Amniotic stem cell (primary cell): ENCODE data around the gene FHL3.

ENCODE experiments used
- DNase-seq: peaks from one replicate; lab custom pipeline; 2025; lab: John Stamatoyannopoulos, UW

Gene FHL3, protein sequence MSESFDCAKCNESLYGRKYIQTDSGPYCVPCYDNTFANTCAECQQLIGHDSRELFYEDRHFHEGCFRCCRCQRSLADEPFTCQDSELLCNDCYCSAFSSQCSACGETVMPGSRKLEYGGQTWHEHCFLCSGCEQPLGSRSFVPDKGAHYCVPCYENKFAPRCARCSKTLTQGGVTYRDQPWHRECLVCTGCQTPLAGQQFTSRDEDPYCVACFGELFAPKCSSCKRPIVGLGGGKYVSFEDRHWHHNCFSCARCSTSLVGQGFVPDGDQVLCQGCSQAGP

DNA sequence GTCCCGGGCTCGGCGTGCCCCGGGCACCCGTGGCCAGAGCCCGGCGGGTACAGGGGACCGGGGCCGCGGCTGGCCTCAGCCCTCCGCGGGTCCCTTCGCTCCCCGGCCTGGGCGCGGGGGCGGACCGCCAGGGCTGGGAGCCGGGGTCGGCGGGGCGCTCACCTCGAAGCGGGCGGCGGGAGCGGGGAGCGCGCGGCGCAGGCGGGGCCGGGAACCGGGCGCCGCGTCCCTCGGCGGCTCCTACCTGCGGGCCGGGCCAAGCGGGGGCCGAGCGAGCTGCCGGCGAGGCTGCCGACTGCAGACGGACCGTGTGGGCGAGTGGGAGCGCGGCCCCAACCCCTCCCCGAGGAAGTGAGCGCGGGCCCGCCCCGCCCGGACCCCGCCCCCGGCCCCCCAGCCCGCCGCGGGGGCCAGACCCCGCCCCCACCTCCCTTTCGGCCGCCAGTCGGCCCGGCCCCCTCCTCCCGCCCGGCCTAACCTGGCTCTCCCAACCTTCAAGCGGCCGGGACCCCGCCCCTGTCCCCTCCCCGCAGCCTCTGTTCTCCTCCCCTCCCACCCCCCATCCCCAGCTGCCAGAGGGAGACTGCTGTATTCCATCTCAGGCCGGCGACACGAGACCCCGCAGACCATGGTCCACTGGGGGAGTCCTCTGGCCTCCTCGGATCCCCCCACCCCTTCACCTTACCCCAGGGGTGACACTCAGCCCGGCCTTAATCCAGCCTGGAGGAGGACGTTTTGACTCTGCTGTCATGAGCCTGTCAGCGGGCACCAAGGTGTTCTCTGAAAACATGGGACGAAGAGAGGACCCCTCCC, at the start of gene FHL3:
Gene FHL3, minus strand, starts transcription at position 320 of the 813 bp plus-strand sequence. CDS start 6,102 bp downstream, outside the sequence.
- DNase-seq, result no peak

DNA sequence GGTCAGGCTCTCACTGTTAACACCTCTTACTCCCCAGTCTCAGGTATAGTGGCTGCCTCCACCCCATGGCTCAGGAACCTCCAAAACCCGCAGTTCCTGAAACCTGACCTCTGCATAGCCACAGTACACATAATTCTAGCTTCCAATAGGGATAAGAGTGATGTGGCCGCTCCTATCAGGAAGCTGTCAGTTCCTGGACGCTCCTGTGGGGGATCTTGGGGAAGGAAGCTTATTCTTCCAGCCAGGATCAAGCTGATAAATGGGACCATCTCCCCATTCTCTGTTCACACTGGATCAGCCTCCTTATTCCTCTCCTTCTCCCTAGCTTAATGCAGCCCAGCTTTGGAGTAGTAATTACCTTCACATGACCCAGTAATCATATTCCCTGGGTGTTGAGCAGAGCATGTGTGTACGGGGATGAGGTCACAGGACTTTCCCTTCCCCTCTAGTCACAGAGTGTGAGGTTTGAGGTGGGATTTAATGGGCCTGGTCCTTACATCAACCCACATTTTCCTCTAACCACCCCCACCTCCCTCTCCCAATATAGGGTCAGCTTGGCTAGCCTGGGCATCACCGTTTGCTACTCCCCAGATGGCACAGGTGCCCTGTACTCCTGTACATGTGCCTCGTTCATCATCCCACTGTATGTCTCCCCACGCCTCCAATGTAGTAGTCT, 48.2 kb upstream of the FHL3 start:
- DNase-seq, result no peak

DNA sequence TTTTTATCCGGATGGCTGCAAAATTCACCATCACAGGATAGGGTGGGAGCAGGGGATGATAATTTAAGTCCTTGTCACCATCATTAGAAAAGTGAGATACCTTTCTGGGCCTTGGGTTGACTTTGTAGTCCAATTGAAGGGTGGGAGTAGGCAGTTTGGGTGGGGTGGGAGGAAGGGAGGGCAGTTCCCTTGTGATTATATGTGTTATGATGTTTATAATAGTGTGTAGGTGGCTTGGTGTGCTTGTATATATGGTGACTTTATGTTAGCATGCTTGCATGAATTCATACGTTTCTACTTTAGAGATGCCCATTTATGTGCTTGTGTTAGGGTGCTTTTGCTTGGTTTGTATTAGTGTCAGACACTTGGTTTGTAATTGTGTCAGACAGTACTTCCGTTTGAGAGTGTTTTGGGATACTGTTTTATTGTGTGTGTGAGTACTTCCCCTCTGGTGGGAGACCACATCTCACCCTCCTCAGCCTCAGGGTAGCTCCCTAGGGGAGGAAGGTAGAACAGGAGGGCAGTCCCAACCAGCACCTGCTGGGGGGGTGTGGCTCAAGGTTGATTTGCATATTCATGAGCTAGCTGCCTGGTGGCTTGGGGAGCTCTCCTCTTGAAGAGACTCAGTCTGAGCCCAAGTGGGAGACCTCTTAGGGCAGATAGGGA, 47.6 kb upstream of the FHL3 start:
- no peak for DNase-seq

DNA sequence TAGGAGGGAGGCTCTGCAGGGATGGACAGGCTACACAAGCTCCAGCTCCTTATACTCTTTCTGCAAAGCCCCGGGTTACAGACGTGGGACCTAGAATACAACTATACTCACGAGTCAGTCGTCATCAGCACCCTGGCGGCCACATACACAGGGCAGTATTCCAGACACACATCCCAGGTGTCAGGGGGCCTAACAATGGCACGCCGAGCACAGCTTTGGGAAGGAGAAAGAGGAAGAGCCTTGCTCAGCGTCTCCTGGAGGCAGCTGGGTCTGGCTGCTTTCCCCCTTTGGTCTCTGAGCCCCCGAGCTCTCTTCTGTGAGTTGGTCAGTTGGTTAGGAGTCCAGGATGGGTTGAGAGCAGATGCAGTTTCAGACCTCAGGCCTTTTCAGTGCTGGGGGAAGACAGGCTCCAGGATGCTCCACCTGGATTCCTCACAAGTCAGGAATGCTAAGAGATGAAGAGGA, 45.8 kb upstream of the FHL3 start:
- no peak for DNase-seq

DNA sequence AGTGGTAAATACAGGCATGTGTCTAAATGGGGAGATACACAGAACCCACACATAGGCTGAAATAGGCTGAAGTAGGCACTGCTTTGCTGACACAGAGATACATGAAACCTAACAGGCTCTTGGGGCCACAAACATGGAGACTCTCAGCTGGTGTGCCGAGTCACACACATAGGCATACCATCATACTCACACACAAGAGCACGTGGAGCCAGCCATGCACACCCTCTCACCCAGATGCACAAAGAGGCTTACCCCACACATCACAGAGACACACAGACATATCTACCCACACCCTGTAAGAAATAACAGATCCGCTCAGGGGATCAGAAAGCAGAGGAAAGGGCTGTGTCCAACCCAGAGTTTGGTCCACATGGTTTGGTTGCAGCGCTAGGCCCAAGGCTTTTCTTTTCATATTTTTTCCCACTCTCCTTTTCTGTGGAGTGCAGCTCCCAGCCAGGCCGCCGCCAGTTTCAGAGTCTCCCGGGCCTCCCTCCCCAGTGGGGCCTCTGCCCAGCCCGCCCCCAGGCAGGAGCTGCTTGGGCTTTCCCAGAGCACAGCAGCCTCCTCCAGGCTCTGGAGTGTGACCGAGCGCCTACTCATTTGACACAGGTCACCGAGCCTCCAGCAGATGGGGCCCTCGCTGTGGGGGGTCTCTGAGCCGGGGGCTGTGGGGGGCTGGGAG, 45.2 kb upstream of the FHL3 start:
- DNase-seq, result no peak

DNA sequence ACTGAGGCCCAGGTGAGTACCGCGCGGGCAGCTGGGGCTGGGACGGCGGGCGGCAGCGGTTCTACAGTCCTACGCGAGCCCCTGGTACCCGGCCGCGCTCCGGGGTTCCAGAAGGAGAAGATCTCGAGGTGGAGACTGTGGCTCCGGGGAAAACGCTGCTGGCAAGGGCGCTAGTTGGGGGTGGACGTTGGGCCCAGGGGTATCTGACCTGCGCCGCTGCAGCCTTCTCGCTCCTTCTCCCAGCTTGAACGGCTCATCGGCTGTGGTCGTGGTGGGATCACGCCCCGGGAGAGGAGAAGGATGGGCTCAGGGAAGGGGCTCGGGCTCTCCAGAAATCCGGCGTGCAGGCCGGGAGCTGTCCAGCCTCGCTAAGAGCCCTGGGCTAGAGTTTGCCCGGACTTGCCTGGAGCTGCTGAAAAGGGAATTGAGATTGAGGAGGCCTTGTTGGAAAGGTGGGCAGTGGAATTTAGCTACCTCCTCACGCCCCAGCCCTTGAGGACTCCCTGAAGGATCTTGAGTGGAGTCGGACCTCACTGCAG, 42.4 kb upstream of the FHL3 start:
- no peak for DNase-seq

DNA sequence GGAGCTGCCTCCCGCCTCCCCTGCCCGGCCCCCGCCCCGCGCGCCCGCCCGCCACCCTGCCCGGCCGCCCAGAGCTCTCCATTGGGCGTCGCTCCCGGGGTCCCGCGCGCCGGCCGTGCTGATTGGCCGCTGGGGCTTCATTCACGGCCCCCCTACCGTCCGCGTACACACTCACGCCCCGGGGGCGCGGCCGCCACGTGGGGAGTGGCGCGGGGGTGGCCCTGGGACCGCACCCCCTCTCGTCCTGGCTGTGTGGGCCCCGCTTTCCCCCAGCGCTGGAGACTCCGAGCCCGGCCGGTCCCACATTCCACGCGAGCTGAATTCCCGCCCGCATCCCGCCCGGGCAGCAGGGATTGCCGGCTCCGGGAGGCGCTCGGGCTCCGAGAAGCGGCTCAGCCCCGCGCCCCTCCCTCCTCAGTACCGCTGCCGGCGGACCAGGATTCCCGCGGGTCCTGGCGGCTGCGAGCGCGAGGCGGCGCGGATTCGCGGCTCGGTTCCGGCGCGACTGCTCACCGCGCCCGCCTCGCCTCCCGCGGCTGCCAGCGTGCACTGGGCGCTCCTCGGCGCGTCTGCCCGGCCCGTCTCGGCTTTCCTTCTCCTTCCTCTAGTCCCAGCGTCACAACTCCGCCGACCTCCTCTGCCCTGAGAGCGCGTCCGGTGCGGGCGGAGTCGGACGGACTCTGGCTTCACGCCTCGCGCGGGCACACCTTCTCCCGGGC, 41.7 kb upstream of the FHL3 start:
- peak; percentile 76 for DNase-seq

DNA sequence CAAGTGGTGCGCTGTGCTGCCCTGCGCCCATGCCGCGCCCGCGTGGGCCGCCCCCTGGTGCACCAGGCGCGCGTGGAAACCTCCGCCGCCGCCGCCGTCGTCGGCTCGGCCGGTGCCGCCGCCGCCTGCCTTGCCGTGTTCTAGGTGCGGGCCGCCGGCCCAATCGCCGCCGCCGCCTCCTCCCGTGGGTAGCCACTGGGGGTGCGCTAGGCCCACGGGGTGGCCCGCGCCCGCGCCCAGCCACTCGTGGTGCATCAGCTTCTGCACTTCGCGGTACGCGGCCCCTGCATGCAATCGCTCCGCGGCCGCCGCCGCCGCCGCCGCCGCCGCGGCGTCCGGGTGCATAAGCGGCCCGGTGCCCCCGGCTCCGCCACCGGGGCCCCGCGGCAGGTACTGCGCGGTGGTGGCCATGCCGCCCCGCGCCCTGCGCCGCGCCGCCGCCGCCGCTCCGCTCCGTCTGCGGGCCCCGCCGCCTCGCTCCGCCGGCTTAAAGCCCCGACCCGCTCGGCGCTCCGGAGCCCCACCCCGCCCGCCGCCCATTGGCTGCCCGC, 41.1 kb upstream of the FHL3 start, which contains the start of gene POU3F1:
Gene POU3F1, minus strand, starts transcription at position 461 of the 551 bp plus-strand sequence. Its CDS starts 50 bp downstream, at position 411.
- no peak for DNase-seq

DNA sequence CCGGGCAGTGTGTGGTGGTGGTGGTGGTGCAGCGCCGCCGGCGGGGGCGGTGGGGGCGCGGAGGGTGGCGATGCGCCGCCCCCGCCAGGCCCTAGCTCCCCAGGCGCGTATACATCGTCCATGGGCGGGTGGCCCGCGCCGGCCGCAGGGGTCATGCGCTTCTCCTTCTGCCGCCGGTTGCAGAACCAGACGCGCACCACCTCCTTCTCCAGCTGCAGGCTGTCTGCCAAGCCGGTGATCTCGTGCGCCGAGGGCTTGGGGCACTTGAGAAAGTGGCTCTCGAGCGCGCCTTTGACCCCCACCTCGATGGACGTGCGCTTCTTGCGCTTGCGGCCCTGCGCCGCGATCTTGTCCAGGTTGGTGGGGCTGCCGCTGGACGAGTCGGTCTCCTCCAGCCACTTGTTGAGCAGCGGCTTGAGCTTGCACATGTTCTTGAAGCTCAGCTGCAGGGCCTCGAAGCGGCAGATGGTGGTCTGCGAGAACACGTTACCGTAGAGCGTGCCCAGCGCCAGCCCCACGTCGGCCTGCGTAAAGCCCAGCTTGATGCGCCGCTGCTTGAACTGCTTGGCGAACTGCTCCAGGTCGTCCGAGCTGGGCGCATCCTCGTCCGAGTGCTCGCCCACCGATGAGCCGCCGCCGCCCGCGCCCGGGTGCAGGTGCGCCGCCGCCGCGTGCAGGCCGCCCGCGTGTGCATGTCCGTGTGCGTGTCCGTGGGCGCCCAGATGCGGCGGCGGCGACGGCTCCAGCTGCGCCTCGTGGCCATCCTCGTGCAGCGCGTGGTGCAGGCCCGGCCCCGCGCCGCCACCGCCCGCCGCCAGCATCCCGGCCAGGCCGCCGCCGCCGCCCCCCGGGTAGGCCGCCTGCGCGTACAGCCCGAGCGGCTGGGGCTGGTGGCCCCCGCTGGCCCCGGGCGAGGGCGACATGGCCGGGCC, 40.4 kb upstream of the FHL3 start:
- no peak for DNase-seq

DNA sequence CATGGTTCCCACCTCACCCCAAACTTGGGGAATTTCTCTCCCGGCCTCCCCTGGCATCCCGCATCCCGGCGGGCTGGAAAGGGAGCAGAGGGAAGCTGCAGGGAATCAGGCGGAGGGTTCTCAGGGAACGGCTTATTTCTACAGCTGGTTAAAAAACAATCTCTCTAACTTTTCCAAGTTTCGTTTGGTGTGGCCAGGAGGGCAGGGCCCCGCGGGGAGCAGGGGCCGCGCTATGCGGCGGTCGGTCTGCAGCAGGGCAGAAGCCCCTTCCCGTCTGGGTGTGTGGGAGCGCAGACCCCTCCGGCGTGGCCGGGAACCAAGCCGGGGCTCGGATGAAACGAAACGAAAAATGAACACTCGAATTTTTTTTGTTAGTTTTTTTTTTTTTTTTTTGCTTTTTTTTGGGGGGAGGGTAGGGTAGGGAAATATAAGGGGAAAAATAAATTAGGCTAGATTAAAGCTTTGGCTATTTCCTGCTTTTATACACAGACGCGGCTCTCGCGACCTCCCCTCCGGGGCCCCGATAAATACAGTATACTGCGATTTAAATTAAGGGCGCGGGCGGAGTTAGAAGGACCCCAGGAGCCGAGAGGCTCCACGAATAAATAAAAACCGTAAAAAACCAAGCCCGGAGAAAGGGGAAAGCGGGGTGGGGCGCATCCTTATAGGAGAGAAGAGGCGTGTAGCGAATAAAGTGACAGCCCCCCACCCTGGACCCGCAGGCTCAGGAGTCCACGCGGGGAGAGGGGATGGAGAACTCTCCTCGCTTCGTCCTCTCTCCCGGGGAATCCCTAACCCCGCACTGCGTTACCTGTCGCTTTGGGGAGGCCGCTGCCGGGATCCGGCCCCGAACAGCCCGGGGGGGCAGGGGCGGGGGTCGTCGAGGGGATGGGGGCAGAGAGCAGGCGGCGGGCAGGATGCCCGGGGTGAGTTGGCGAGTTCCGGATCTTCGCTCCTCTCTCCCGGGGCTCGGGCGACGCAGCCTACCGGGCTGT, 39.2 kb upstream of the FHL3 start:
- DNase-seq, result no peak

DNA sequence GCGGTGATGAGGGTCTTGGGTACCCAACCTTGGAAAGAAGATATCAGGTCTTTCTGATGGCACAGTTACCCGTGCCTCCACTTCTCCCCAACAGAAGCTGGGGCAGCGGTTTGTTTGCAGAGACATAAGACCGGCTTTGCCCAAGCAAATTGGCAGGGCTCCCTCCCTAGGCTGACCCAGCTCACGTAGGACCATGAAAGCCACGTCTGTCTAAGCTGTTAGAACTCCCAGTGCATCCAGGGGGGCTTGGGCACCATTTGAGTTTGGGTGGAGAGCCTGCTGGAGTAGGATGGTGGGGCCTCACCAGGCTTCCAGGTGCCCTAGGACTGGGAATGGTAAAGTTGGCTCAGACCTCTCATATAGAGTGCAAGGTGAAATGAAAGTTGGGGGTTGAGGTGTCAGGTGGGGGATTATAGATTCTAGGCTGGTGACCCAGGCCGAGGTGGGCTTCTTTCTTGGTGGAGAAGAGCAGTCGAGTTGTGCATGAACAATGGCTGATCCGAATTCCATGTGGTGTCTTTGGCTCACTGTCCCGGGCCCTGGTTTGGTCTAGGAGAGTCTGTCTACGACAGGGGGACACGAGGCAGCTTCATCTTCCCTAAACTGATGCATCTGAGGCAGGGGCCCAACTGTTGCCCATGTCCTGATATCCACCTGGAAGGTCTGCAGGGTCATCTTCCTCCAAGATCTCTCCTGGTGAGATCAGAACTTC, 37.9 kb upstream of the FHL3 start:
- DNase-seq, result no peak

DNA sequence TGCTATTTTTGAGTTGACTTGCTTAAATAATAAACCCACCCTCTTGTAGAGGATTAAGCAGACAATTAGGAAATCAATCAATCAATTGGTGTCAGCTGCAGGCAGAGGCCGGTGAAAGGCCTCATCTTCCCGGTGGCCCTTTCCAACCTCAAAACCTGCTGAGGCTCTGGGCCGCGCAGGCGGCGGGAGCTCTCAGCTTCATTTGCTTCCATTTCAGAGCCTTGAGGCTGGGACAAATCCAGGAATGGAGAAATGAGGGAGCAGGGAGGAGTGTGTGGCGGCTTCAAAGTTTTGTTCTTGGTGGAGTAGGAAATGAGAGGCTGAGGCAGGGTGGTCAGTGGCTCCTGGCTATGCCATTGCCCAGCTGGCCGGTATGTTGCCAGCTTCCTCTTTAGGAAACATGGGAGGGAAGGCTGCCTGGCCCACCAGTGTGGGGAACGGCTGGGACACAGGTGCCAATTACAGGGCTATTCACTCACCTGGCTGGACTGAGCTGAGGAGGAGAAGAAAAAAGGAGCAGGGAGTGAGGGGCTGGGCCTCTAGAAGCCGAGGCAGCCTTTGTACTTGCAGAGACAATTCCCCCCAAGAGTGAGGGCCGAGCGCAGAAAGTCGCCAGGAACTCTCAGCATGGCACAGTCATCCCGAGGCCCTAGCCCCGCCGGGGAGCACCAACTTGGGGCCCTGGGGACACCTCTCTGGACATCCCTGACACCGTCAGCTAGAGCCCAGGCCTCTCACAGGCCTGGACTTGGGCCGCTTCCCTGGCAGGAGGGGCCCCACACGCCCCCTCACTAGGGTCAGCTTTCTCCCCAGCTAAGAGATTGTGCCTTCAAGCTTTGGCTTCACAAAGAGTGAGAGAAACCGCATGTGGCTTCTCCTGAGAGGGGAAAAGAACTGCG, 36.9 kb upstream of the FHL3 start:
- DNase-seq, result no peak

DNA sequence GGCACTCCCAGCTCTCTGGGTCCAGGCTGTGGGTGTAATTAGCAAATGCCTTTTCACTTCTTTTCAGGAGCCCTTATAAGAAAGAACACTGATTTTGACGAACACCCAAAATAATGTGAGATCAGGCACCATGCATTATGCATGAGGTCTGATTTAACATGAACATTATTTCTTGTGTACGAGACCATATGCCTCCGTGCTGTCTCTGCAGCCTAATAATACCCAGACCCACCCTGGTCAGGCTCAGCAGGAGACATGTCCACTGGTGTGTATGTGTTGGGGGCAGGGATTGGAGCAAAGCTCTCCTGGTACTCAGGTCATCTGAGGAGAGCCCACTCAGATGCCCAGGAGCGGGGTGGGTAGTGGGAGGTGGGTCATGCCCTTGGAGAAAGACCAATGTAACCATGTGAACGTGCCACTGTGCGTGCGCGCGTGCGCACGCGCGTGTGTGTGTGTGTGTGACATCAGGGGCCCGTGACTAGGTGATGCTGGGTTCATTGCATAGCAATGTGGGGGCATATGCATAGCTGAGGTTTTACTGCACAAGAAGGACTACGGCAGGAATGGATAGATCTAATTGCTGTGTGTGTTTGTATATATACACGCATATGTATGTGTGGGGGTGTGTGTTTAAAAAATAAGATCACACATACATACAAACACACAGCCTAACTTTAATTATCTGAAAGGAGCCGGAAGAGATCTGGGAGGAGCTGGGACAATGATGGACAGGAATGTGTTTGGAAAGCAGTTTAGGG, 34.2 kb upstream of the FHL3 start:
- no peak for DNase-seq

DNA sequence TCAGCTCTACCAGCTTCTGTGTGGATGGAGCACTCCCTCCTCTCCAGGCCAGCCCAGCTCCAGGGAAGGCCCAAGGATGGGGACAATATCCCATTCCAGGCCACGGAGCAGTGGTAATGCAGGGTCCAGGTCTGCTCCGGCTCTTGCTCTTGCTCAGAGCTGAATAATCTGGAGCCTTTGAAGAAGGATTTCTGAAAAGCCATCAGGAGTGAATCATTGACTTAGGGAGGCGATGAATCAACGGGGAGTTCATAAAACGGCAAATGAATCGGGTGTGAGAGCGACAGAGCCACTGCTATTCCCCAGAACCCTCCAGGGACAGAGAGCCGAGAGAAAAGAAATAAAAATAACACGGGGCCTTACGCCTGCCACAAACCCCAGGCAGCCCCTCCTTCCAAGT, 33.5 kb upstream of the FHL3 start:
- no peak for DNase-seq

DNA sequence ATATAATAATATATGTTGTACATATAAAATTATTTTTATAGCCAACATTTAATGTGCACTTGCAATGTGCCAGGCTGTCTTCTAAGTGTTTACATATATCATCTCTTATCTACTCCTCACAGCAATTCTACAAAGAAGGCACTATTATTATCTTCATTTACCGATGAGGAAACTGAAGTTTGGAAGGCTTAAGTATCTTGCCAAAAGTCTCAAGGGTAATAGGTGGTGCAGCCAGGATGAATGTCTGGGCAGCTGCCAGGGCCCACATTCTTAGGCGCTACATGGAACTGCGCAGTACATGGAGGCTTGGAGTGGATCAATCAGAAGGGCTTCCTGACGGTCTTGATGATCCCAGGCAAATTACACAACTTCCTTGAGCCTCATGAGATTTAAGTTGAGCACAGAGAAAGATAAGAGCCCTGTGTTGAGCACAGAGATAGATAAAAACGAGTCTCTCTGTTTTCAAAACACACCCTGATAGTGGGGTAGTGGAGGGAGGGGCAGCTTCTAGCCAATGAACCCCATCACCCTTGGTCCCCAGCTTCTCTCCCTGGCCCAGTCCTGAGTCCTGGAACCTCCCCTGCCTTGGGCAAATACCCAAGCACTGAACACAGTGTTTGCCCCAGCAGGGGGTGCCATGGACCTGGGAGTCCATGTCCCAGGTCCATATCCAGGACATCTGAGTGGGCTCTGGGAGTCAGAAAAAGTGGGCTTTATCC, 32.1 kb upstream of the FHL3 start:
- no peak for DNase-seq
